HL-60/S4 treated with retinoic acid at 250 ng/mL for 4 days and 3 days (cell line): ENCODE data around the gene CES4A.

Experiments
- in situ Hi-C: fragments of 300-500 bp; cut with MboI; formaldehyde crosslinking; loops from 2 replicates; pipeline ENCODE4 v1.7.0; 2022; ENCODE audit warnings: low sequenced_read_pairs

CES4A gene

DNA sequence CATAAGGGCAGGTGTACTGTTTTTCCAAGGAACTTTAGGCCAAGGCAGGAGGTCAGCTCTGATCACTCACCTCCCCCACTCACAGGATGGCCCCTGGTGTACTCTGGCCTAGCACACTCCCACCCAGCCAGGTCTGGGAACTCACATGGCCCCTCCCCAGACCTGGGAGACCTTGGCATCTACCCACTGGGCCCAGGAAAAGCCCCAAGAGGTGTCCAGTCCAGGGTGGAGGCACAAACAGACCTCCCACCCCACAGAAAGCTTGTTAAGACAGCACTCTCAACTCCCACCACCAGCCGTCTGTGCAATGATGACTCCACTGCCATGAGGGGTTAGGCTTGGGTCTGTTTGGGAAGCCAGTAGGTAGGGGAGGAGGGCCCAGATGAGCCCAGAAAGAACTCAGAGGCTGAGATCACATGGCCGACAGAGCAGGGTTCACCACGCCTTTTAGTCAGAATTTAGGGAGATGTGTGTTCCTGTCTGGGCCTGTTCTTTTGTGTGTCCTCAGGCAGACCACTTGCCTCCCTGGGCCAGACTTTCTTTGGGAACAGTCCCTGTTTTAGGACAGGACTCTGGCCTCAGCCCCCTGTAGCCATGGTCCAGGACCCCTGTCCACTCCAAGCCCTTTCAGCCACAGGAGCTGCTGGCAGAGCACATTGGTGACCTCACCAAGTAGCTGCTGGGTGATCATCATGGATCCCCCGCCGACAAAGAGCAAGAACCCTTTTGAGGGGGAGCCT lies 28.5 kb downstream of the CES4A start:
- in situ Hi-C loops, result loop anchor here (10.0 kb wide), 1 partner anchor 138 kb away; the partner anchor contains the start of genes B3GNT9, FBXL8 and TRADD

DNA sequence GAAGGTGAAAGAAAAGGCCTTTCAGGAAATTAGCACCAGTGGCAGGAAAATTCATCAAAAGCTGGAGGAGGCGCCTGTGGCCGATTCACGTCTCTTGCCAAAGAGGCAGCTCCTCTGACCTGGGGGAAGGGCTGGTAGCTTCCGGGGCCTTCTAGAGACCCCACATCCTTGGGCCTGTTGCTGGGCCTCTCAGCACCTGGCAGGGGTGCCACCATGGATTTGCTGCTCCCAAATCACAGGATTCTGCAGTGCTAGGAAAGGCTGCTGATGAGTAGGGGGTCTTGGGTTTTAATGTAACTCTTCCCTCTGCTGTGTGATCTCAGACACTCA lies 29.0 kb downstream of the CES4A start:
- in situ Hi-C loops, result loop anchor here (10.0 kb wide), 1 partner anchor 137 kb away; the partner anchor contains the start of genes B3GNT9, FBXL8 and TRADD

DNA sequence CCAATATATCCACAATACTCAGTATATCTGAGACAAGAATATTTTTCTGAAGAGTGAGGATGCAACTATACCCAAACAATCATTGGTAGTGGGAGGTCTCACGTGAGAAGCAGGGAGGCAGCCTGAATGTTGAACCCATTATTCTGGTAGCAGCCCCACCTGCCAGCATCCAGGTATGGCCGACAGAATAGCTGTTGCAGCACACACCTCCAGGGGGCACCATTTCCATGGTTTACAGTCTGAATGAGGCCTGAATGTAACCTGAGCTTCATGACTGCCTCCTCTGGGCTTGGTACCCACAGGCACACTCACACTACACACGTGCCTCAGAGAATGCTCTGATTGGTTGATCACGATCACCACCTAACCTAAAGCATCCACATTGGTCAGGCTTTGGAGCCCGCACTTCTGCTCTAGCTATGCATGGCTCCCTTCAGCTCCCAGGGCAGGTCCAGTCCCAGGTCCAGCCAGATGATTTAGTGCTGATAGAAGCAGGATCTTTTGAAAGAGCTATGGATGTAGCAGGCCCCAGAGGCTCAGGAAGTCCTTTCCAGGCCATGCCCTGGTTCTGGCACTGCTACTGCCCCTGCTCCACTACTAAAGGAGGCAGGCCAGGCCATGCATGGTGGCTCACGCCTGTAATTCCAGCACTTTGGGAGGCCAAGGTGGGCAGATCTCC lies 29.6 kb downstream of the CES4A start:
- in situ Hi-C loops, result loop anchor here (10.0 kb wide), 1 partner anchor 137 kb away; the partner anchor contains the start of genes B3GNT9, FBXL8 and TRADD

DNA sequence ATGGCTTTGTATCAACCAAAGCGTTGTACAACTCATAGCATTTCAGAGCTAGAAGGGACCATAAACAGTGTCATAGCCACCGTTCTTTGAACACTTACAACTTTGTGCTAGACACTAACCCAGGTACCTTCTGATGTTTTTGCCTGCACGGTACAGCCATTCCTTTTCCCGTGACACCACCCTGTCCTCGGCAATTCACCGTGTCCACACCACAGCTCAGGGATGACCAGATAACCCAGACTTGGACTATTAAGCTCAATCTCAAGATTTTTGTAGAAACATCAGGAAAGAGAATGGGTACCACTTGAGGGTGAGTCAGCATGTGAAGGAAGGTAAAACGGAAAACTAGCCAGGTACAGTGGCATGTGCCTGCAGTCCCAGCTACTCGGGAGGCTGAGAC lies 30.8 kb downstream of the CES4A start:
- in situ Hi-C loops, result loop anchor here (10.0 kb wide), 1 partner anchor 136 kb away; the partner anchor contains the start of genes B3GNT9, FBXL8 and TRADD

DNA sequence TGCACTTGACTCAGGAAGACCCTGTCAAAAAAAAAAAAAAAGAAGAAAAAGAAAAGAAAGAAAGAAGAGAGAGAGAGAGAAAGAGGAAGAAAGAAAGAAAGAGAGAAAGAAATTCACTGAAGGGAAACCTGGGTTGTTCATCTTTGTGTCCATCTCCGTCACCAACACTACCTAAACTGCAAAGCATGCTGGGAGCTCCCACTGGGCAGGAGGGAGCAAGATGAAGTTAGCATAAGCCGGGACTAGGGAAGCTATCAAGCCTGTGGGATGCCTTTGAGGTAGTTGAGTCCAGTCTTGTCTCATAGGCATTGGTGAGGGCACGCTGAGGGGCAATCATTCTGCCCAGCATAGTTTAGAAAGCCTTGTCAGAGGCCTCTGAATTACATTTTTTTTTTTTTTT lies 32.9 kb downstream of the CES4A start:
- in situ Hi-C loops, result no loop called here

DNA sequence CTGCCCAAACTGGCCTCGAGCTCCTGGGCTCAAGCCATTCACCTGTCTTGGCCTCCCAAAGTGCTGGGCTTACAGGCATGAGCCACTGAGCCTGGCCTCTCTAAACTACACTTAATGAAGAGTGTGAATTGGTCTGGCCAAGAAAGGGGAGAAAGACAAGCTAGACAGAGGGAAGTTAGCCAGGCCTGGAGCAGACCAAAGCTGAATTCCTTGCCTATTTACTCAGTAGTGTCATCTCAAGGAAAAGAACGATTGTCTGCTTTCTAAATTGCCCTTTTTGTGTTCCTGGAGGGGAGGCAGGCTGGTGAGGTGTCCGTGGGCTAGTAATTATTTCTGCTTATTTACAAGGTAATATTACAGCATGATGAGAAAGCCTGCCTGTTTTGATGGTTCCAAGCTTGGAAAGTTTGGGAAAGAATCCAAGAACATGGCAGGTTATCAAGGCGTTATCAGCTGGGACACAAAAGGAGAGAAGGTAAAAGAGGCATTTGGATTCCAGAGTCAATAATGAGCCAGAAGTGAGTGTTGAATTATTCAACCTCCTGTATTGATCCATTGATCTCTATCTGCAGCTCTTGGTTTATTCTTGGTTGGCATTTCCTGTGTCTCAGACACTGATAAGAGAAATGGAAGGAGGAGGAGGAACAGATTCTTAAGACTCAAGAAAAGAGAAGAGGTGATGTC lies 34.3 kb downstream of the CES4A start:
- in situ Hi-C loops, result no loop called here

DNA sequence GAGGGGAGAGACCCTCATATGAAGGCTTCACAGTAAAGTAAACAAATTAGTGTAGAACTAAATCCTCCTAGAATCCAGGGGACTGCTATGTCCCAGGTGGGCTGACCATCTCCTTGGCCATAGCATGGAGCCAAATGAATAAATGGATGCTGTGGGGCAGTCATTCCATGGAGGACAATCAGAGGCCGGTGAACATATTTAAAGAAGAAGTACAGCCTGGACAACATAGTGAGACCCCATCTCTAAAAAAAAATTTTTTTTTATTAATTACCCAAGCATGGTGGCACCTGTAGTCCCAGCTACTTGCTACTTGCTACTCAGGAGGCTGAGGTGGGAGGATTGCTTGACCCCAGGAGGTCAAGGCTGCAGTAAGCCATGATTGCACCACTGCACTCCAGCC lies 35.3 kb downstream of the CES4A start:
- in situ Hi-C loops, result no loop called here

DNA sequence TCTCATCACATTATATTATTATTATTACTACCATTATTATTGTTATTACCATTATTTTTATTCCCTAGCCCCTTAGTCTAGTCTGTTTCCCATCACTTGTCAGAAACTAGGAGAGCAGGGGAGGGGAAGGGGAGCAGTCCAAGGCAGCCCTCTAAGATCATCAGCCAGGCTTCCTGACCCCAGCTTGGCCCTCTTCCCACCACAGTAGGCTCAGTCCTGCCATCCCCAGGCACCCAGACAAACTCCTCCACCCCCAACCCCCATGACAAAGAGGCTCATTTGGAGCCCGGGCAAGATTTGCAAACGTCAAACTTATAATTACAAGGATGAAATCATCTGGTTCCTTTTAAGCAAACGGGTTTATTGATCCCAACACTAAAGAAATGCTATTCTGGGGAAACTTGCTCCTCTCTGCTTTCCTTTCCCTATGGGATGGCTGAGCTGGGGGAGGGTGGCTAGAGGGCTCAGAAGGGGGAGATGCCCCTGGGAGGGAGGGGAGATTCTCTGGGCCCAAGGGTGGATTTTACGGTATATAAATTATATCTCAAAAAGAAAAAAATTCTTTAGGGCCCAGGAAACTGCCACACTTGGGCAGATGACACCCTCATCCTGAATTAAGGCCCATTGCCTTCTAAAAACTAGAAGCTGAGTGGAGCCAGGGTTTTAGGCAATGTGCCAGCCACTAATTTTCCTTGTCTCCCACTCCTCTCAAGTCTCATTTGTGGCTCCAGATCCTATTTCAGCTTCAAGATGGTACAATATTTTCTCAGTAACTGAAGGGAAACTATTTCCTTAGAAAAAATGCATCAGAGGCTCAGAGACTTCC lies 36.2 kb downstream of the CES4A start:
- in situ Hi-C loops, result no loop called here

DNA sequence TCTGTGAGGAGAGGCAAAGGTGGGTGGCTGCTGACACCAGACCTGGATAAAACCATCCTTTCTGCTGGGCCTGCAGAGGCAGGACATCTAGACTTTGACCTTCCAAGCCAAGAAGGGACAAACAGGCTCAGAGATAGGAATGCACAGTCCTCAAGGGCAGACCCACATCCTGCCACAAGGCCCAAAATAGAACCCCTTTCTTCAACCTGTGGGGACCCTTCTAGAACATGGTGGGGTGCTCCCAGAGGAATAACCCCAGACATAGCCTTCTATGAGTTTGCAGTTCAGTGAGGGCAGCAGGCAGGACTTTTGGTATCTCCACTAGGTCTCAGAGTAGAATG lies 36.8 kb downstream of the CES4A start:
- in situ Hi-C loops, result no loop called here

DNA sequence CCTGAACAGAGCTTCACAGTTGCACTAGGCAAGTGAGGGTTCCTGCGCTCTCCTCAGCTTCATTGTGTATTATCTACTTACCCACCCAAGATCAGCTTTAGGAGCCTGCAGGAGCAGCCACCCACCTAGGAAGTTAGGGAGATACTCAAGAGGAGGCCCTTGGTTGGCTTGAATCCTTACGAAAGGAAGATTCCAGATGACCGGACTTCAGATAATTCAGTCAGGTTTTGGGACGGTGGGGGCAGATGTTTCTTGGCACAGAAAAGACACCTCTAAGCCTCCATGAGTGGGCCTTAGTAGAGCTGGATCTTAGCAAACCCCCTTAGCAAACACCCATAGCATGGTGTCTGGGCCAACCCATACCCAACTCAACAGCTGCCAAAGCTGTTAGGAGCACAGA lies 38.2 kb downstream of the CES4A start:
- in situ Hi-C loops, result no loop called here

DNA sequence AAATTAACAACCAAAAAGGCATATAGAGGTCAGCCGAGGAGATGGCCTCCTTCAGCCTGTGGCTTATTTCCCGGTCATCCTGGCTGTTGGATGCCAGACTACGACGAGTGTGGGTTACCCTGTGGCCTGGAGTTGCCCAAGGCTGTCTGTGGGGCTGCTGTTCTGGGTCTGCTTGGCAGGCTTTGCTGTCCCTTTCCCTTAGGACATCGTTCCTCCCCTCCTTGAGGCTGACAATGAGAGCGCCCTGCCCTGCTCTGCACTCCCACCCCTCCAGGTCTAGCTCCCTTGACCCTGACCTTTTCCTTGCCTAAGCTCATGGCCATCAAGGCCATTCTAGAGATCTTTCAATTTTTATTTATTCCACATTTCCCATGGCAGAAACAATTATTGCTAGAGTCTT lies 38.7 kb downstream of the CES4A start:
- in situ Hi-C loops, result no loop called here

DNA sequence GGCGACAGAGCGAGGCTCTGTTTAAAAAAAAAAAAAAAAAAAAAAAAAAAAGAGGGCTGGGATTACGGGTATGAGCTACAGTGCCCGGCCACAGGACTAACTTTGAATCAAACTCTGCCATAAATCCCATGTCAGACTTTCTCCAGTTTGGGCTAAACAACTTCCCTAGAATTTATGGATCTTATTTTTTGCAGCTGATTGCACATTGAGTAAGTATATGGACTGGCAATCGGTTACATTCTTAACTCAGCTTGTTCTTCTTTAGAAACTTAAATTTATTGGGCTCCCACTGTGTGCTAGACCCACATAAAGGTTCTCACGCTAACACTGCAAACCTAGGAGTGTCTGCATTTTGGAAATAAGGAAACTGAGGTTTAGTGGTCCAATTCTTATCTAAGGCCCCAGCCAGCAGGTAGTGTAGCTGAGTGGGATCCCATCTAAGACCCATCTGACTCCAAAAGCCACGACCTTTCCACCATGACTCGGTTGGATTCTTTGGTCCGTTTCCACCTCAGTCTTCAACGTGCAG lies 39.8 kb downstream of the CES4A start:
- in situ Hi-C loops, result no loop called here

DNA sequence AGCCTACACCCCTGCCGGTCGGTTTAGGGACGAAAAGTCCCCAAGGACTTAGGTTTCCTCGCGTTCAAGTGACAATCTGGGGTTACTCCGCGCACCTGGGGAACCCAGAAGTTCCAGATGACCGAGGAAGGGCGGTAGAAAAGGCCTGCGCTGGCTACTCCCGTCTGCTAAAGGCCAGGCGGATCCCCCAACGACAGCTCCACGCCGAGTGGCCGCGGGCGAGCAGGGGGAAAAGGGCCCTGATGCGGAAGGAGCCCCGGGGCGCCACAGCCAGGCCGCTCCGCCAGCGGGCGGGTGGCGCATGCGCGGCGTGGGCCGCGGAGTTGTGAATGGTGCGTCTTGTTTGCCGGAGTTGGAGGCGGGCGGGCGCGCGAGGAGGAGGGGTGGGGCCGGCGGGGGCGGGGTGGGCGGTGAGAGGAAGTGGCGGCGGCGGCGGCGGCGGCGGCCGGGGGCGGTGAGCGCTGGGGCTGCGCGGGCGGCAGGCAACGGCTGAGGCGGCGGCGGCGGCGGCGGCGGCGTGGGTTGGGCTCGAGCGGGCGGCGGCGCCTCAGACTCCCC lies 40.4 kb downstream of the CES4A start, which contains the start of gene CBFB:
TSS of gene CBFB (plus strand) at position 454 of the 558 bp plus-strand sequence. CDS start 259 bp downstream, outside the sequence.
- in situ Hi-C loops, result no loop called here

DNA sequence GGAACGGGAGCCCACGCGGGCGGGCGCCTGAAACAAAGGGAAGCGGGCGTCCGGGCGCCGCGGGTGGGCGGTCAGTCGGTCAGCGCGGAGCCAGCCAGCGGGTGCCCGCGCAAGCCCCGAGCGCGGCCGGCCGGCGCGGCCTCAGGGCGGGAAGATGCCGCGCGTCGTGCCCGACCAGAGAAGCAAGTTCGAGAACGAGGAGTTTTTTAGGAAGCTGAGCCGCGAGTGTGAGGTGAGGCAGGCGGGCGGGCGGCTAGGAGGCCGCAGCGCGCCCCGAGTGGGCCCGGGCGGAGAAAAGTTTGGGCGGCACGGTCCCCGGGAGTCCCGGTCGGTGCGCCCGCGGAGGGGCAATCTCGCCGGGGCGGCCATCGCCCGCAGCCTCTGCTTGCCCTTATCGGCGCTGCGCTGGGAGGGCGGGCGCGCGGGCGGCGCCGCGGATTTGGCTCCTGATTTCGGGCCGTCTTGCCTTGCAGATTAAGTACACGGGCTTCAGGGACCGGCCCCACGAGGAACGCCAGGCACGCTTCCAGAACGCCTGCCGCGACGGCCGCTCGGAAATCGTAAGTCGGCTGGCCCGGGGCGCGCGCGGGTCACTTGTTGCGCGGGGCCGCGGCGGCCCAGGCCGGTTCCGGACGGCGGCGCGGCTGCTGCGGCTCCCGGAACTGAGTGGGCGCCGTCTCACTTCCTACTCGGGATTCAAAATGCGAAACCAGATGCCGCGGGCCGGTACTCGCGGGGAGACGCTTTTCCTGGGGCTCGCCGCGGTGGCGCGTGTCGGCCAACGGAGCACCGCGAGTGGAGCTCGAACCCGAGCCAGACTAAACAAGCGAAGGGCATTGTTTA lies 41.1 kb downstream of the CES4A start:
- in situ Hi-C loops, result no loop called here

DNA sequence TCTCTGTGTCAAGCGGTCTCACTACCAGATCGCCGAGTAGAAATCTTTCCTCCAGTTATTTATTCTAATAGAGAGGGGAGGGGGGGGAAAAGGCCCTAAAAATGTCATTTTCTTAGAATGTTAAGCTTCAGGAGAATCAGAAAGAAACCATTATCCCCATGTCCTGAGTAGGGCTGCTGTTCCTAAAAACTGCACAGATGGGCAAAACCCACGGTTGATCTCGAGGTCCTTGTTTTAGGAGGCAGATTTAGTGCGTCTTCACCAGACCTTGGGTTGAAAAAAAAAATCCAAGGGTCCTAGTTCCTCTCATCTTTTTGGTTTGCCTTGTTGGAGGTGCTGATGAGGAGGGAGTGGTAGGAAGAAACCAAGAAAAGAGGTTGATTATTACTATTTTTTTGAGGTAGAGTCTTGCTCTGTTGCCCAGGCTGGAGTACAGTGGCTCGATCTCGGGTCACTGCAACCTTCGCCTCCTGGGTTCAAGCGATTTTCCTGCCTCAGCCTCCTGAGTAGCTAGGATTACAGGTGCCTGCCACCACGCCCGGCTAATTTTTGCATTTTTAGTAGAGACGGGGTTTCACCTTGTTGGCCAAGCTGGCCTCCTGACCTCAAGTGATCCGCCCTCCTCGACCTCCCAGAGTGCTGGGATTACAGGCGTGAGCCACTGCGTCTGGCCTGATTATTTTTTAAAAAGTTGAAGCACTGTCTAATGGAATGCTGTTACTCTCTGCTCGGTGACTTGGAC lies 42.0 kb downstream of the CES4A start:
- in situ Hi-C loops, result no loop called here

DNA sequence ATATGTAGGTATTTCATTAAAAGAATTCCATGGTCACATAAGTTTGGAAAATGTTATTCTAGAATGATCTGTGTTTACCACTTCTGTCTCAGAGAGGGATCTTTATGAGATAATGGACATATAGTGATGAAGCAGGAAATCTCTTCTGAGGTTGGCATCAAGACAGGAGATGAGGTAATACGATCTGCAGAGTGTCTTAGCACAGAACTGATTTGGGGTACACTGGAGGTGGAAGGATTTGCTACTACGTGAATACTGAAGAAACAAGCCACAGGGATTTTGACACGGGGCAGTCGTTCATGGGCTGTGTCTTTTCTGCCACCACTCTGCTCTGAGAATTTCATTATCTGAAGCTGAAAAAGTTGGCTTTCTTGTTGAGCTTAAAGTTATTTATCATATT lies 46.1 kb downstream of the CES4A start:
- in situ Hi-C loops, result no loop called here

DNA sequence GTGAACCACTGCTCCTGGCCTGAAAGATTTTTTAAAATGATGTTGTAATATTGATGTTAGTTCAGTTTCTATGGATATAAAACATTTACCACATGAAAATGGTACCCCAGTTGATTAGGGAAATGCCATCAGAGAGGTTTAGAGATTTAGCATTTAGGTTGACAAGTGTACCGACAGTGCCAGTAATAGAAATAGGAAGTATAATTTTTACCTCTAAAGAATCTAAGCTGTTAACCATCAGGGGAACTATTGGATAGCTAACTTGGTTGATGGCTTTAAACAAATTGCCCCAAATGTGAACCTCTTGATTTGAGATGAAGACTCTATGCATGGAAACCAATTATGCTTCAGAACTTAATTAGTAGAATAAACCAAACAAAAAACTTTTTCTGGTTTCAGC lies 47.0 kb downstream of the CES4A start:
- in situ Hi-C loops, result no loop called here

DNA sequence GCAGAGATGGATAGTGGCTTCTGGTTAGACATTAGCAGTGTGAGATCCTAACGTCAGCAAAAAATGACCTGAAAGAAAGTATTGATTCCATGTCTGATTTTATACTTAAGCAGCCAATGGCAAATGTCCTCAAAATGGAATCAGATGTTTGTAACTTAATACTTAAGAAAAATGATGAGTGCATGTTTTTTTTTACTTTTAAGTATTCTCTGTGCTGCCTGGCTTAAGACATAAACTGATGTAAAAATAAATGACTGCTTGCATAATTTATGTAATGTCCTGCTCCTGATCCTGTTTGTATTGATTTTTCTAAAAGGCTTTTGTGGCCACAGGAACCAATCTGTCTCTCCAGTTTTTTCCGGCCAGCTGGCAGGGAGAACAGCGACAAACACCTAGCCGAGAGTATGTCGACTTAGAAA lies 47.9 kb downstream of the CES4A start:
- in situ Hi-C loops, result no loop called here
